Fibroblast of mammary gland (primary cell): Measurements from ENCODE around the gene UST.
"Not testable (repeated sequence)": the region's sequence is repeated elsewhere in the genome, so short reads cannot be mapped to it uniquely, and the experiment has no call there.

Source experiments
- DNase-seq: peaks from one replicate; pipeline ENCODE4 v3.0.0-alpha.2; 2010; ENCODE audit warnings: low read depth
- H3K4me3 ChIP-seq: 2 replicates; pipeline ENCODE4 v1.5.1; 2011; ENCODE audit warnings: low read depth, mild to moderate bottlenecking, low read length, moderate library complexity; ENCODE audit not compliant: control insufficient read depth
- TF ChIP-seq, protein P1 (sequence below): conservative IDR thresholded peaks from 2 replicates; pipeline ENCODE4 v1.5.1; 2011; ENCODE audit warnings: low read depth, low read length, inconsistent platforms; ENCODE audit not compliant: control insufficient read depth, insufficient read depth

The UST gene

DNA sequence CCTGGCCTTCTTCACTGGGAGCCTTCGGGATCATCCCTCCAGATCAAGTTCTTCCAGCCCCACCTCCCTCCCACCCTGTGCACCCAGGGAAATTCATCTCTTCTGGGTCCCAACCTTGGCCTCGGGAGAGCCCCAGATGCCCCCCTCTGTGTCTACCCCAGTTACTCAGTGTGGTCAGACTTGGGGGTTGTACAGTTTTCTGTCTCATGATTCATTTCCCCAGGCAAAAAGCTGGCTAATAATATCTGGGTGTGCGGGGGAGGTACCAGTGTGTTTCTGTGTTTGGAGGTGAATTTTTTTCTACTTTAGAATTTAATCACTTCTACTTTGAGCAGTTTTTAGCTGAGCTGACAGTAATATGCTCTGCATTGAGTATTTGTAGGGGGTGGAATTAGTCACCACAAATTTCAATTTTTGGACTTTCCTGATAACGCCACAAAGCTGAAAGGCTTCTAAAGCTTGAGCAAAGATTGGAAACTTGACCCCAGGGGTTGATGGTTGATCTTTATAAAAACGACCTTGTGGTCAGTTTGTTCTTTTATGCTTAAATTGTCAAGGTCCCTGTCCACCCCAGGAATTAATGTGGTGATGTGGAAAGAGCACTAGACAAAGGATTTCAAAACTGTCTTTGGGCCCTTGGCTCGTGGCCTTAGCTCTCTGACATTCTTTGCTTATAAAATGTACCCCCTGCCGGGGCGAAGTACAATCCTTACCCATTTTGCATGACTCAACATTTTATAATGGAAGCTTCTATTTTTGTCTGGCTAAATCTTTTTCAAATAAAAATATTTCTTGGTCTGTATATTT, 286.0 kb downstream of the UST start:
- TF ChIP-seq, protein P1, sequence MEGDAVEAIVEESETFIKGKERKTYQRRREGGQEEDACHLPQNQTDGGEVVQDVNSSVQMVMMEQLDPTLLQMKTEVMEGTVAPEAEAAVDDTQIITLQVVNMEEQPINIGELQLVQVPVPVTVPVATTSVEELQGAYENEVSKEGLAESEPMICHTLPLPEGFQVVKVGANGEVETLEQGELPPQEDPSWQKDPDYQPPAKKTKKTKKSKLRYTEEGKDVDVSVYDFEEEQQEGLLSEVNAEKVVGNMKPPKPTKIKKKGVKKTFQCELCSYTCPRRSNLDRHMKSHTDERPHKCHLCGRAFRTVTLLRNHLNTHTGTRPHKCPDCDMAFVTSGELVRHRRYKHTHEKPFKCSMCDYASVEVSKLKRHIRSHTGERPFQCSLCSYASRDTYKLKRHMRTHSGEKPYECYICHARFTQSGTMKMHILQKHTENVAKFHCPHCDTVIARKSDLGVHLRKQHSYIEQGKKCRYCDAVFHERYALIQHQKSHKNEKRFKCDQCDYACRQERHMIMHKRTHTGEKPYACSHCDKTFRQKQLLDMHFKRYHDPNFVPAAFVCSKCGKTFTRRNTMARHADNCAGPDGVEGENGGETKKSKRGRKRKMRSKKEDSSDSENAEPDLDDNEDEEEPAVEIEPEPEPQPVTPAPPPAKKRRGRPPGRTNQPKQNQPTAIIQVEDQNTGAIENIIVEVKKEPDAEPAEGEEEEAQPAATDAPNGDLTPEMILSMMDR: no peak
- peak overlapping the region; percentile 19 for H3K4me3 ChIP-seq
- peak; percentile 93 for DNase-seq

- no peak for DNase-seq
- no peak overlapping the region for H3K4me3 ChIP-seq
- TF ChIP-seq, protein P1: no peak
These were observed 286.6 kb downstream of the UST start for GRCh38 chr6:149033454-149033853.

DNA sequence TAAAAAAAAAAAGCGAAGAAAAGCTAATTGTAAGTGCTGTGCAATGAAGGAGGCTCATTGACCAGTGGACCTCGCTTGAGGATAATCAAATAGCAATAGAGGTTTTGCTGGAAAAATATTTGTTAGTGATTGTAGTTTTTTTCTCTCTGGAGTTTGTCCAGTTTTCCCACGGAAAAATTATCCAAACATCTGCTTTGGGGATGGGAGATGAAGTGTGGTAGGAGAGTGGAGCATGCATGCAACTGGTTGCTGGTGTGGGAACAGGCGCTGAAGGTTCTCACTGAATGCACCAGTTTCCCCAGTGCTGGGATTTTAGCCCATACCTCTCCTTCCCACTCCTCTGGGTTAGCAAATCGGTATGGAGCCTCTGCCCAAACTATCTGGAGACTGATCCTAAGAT, 288.9 kb downstream of the UST start:
- DNase-seq: no peak
- TF ChIP-seq, protein P1: no peak
- no peak overlapping the region for H3K4me3 ChIP-seq

GRCh38 chr6:149037051-149037671, 290.3 kb downstream of the UST start:
- H3K4me3 ChIP-seq: no peak overlapping the region
- DNase-seq: peak; percentile 53
- TF ChIP-seq, protein P1: no peak

- DNase-seq, H3K4me3 ChIP-seq: not testable (repeated sequence)
These were observed 292.2 kb downstream of the UST start for GRCh38 chr6:149039025-149039424.

DNA sequence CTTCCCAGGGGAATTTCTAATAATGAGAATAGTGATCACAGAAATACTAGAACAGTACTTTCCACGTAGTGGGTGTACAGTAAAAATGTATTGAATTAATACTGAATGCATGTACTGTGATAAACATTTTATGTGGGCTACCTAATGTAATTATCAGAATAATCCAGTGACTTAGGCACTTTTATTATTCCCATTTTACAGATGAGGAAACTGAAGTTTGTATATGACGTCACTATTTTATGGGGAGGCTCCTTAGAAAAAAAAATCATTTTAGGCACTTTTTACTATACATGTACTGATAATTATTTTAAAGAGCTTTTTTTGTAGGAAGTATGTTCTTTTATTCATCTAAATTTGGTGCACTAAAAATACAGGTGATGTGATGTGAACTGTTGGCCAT, 295.1 kb downstream of the UST start:
- TF ChIP-seq, protein P1: no peak
- DNase-seq: no peak

DNA sequence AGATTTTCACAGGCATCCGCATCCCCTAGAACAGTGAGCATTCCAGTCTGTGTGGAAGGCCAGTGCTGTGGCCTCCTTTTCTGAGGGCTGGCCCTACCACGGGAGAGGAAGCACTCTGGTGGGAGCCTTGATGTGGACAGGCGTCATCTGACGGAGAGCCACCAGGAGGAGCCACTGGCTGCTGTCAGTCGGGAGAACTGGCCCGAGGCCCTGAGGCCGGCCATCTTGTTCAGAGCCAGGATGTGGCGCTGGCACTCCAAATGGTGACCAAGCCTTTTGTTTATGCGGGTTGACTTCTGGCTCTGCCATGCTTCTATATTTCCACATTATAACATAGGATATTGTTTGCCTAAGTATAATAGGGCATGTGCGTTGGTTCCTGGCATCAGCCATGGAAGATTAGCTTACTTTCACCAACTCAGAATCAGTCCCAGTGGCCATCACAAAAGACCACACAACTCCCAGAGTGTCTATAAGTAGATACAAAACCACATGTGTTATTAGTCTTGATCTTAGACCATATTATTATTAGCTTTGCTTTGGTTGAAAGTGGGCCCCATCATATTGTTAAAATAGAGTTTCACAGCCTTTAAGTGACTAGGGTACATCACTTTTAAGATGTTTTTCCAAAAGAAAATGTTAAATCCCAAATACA, 296.8 kb downstream of the UST start:
- no peak overlapping the region for H3K4me3 ChIP-seq
- TF ChIP-seq, protein P1: peak; percentile 40
- DNase-seq: peak; percentile 32

More for the DNA sequence above, 295.1 kb downstream of the UST start:
- H3K4me3 ChIP-seq: no peak overlapping the region
